HG03045 (cell line): ENCODE measurements around the gene NDUFA8.

ENCODE experiments used
- ATAC-seq: cut with Tn5 transposase; IDR thresholded peaks from one replicate; pipeline ENCODE4 v1.9.1; 2021; ENCODE audit warnings: mild to moderate bottlenecking, moderate library complexity; ENCODE audit not compliant: unreplicated experiment

NDUFA8 gene

GRCh38 chr9:122159026-122159924 lies at the start of gene NDUFA8, which contains the start of gene MORN5:
Gene NDUFA8, minus strand, starts transcription at chr9:122159779. Its CDS starts 102 bp downstream, at chr9:122159677.
Gene MORN5, plus strand, starts transcription at chr9:122159908. Its CDS starts 65 bp downstream, at chr9:122159973.
- peak; percentile 93 for ATAC-seq

- no peak for ATAC-seq
Observed at GRCh38 chr9:122207096-122207495, 47.5 kb upstream of the NDUFA8 start.

GRCh38 chr9:122206118-122207046 lies 46.8 kb upstream of the NDUFA8 start:
- no peak for ATAC-seq

- no peak for ATAC-seq
Observed at GRCh38 chr9:122205176-122205575, 45.6 kb upstream of the NDUFA8 start.

- no peak for ATAC-seq
Observed at GRCh38 chr9:122204491-122204890, 44.9 kb upstream of the NDUFA8 start.

GRCh38 chr9:122204055-122204454 lies 44.5 kb upstream of the NDUFA8 start:
- no peak for ATAC-seq

GRCh38 chr9:122202111-122202510 lies 42.5 kb upstream of the NDUFA8 start:
- ATAC-seq: no peak

GRCh38 chr9:122201641-122202040 lies 42.1 kb upstream of the NDUFA8 start:
- ATAC-seq: no peak

- ATAC-seq: no peak
Observed at GRCh38 chr9:122200960-122201595, 41.5 kb upstream of the NDUFA8 start.

GRCh38 chr9:122197882-122198281 lies 38.3 kb upstream of the NDUFA8 start:
- no peak for ATAC-seq

- ATAC-seq: no peak
Observed at GRCh38 chr9:122197426-122197825, 37.8 kb upstream of the NDUFA8 start.

GRCh38 chr9:122195875-122196274 lies 36.3 kb upstream of the NDUFA8 start:
- ATAC-seq: no peak

- ATAC-seq: no peak
Observed at GRCh38 chr9:122193651-122194050, 34.1 kb upstream of the NDUFA8 start.

- ATAC-seq: no peak
Observed at GRCh38 chr9:122192914-122193525, 33.4 kb upstream of the NDUFA8 start.

- no peak for ATAC-seq
Observed at GRCh38 chr9:122192261-122192875, 32.8 kb upstream of the NDUFA8 start.

GRCh38 chr9:122191584-122191983 lies 32.0 kb upstream of the NDUFA8 start:
- no peak for ATAC-seq

GRCh38 chr9:122190597-122191381 lies 31.2 kb upstream of the NDUFA8 start:
- ATAC-seq: no peak

GRCh38 chr9:122188369-122188768 lies 28.8 kb upstream of the NDUFA8 start:
- no peak for ATAC-seq

GRCh38 chr9:122186777-122187470 lies 27.3 kb upstream of the NDUFA8 start:
- no peak for ATAC-seq
